H54 (cell line): ENCODE results near the gene HYKK.
"Not testable (repeated sequence)": the region's sequence is repeated elsewhere in the genome, so short reads cannot be mapped to it uniquely, and the experiment has no call there.

Experiments used
- DNase-seq: peaks from one replicate; pipeline ENCODE4 v3.0.0; 2011; ENCODE audit warnings: low spot score, mixed read lengths; ENCODE audit not compliant: insufficient read length
- FAIRE-seq: peaks from 3 replicates; lab custom pipeline; 2011; peaks lifted over from hg19 to GRCh38; lab: Jason Lieb, UNC
- POLR2A ChIP-seq: IDR thresholded peaks from 2 replicates; pipeline ENCODE4 v1.6.1; 2011; ENCODE audit warnings: low read depth, mild to moderate bottlenecking, low read length

HYKK gene

GRCh38 chr15:78524230-78524629 lies 16.9 kb downstream of the HYKK start:
- no peak for DNase-seq
- no peak for TF ChIP-seq POLR2A
- no peak for FAIRE-seq

GRCh38 chr15:78527325-78527724 lies 19.9 kb downstream of the HYKK start:
- FAIRE-seq = no peak
- TF ChIP-seq POLR2A = no peak
- no peak for DNase-seq

GRCh38 chr15:78533331-78533730 lies 26.0 kb downstream of the HYKK start:
- FAIRE-seq (no peak), DNase-seq (no peak)
- TF ChIP-seq POLR2A = no peak

- DNase-seq (no peak), FAIRE-seq (no peak)
- TF ChIP-seq POLR2A = no peak
Observed at GRCh38 chr15:78536134-78536533, 28.8 kb downstream of the HYKK start.

GRCh38 chr15:78537266-78537905 lies 30.0 kb downstream of the HYKK start:
- no peak for TF ChIP-seq POLR2A
- no peak for FAIRE-seq
- no peak for DNase-seq

- FAIRE-seq (no peak), DNase-seq (no peak)
- TF ChIP-seq POLR2A = no peak
Observed at GRCh38 chr15:78538358-78538757, 31.0 kb downstream of the HYKK start.

- DNase-seq, FAIRE-seq: not testable (repeated sequence)
Observed at GRCh38 chr15:78539464-78540140, 32.2 kb downstream of the HYKK start.

- TF ChIP-seq POLR2A = peak; percentile 85
- DNase-seq (peak; percentile 70), FAIRE-seq (no peak)
Observed at GRCh38 chr15:78540141-78540870, 32.9 kb downstream of the HYKK start, which contains the start of gene PSMA4. PSMA4 (plus strand) TSS chr15:78540444; CDS start chr15:78541928, 1,484 bp downstream.

GRCh38 chr15:78540871-78541743 lies 33.7 kb downstream of the HYKK start:
- DNase-seq = no peak

GRCh38 chr15:78541744-78542034 lies 34.3 kb downstream of the HYKK start:
- no peak for FAIRE-seq
- no peak for DNase-seq
- TF ChIP-seq POLR2A = no peak

More at GRCh38 chr15:78540871-78541743, 33.7 kb downstream of the HYKK start:
- TF ChIP-seq POLR2A = no peak
- no peak for FAIRE-seq

GRCh38 chr15:78542647-78543046 lies 35.3 kb downstream of the HYKK start:
- DNase-seq (no peak), FAIRE-seq (no peak)
- TF ChIP-seq POLR2A = no peak

GRCh38 chr15:78550194-78550593 lies 42.8 kb downstream of the HYKK start:
- DNase-seq (no peak), FAIRE-seq (no peak)
- TF ChIP-seq POLR2A = no peak

- DNase-seq = no peak
- no peak for FAIRE-seq
- no peak for TF ChIP-seq POLR2A
Observed at GRCh38 chr15:78550815-78551214, 43.4 kb downstream of the HYKK start.
